ENCODE results near the gene NCDN.

NCDN gene

GRCh38 chr1:35594005-35594760, 36.6 kb downstream of the NCDN start:
- no peak overlapping the region for H3K27ac ChIP-seq (ENCODE audit: low read depth, low read length)
- H3K4me1 ChIP-seq (ENCODE audit: insufficient read depth, low read length): 0 out of 2 replicates have a peak, but pooled peaks cover 2% of the 10 kb centered on the region
- 93% methylated on average over 9 of the region's 9 CpGs for WGBS

DNA sequence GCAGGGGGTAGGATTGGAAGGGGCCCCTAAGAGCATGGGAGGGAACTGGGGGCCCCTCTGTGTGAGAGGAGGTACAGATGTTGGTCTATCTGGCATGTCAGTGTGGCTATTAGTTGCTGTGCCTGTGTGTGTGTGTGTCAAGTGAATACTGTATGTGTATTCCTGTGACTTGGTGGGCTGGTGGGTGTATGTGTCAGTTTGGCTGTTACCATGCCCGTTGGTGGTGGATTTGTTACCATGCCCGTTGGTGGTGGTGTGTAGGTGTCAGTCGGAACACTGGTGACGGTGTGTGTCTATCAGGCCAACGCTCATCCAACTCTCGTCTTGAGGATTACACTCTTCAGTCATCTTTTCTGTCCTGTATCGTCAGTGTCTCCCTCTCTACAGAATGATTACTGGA, 38.1 kb downstream of the NCDN start:
- Histone ChIP-seq H3K9ac (ENCODE audit: low read depth, low read length) (no peak overlapping the region), H3K4me1 (ENCODE audit: insufficient read depth, low read length) (0 out of 2 replicates have a peak, but pooled peaks cover 4% of the 10 kb centered on the region), H3K27ac (ENCODE audit: low read depth, low read length) (no peak overlapping the region), H3K27me3 (ENCODE audit: insufficient read depth, low read length) (no peaks in the 10 kb centered on the region), H3K4me3 (ENCODE audit: low read length) (no peak overlapping the region), H3K9me3 (ENCODE audit: insufficient read depth, low read depth, low read length) (no peaks in the 10 kb centered on the region), H3K36me3 (ENCODE audit: insufficient read depth, low read length) (peaks cover 7% of the 10 kb centered on the region; the same call in 1 of the 2 replicates)
- 93% methylated on average over 7 of the region's 7 CpGs for WGBS

More at GRCh38 chr1:35594005-35594760, 36.6 kb downstream of the NCDN start:
- Histone ChIP-seq H3K27me3 (ENCODE audit: insufficient read depth, low read length) (no peaks in the 10 kb centered on the region), H3K36me3 (ENCODE audit: insufficient read depth, low read length) (no peaks in the 10 kb centered on the region), H3K9ac (ENCODE audit: low read depth, low read length) (no peak overlapping the region), H3K9me3 (ENCODE audit: insufficient read depth, low read depth, low read length) (no peaks in the 10 kb centered on the region), H3K4me3 (ENCODE audit: low read length) (no peak overlapping the region)

GRCh38 chr1:35597870-35598269, 40.3 kb downstream of the NCDN start:
- WGBS: 90% methylated on average over 5 of the region's 5 CpGs
- Histone ChIP-seq H3K27ac (ENCODE audit: low read depth, low read length) (no peak overlapping the region), H3K4me3 (ENCODE audit: low read length) (no peak overlapping the region)

DNA sequence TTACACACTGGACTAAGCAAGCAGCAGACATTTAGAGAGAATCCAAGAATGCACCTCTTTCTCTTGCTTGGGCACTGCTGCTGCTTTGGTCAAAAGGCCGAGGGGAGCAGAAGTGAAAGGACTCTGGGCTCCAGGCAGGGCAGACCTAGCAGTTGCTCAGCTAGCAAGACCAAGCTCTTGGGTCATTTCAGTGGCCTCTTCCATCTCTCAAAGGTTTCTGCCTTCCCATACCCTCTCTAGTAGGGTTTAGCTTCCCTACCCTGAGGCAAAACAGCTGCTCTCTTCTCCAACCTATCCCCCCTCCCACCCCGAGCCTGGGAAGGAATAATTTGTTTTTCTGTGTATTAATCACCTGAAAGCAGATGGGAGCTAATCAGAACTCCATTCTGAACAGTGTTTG, 41.3 kb downstream of the NCDN start:
- no peak overlapping the region for H3K4me3 ChIP-seq (ENCODE audit: low read length)
- WGBS: 90% methylated on average over 1 of the region's 2 CpGs
- no peaks in the 10 kb centered on the region for H3K9me3 ChIP-seq (ENCODE audit: insufficient read depth, low read depth, low read length)
- peaks cover 35% of the 10 kb centered on the region for H3K36me3 ChIP-seq (ENCODE audit: insufficient read depth, low read length)
- H3K27ac ChIP-seq (ENCODE audit: low read depth, low read length): no peak overlapping the region
- no peak overlapping the region for H3K9ac ChIP-seq (ENCODE audit: low read depth, low read length)
- no peaks in the 10 kb centered on the region for H3K27me3 ChIP-seq (ENCODE audit: insufficient read depth, low read length)
- 0 out of 2 replicates have a peak, but pooled peaks cover 4% of the 10 kb centered on the region for H3K4me1 ChIP-seq (ENCODE audit: insufficient read depth, low read length)

More at GRCh38 chr1:35597870-35598269, 40.3 kb downstream of the NCDN start:
- H3K9me3 ChIP-seq (ENCODE audit: insufficient read depth, low read depth, low read length): no peaks in the 10 kb centered on the region
- H3K4me1 ChIP-seq (ENCODE audit: insufficient read depth, low read length): 0 out of 2 replicates have a peak, but pooled peaks cover 4% of the 10 kb centered on the region
- H3K36me3 ChIP-seq (ENCODE audit: insufficient read depth, low read length): peaks cover 25% of the 10 kb centered on the region
- H3K27me3 ChIP-seq (ENCODE audit: insufficient read depth, low read length): no peaks in the 10 kb centered on the region
- H3K9ac ChIP-seq (ENCODE audit: low read depth, low read length): no peak overlapping the region

GRCh38 chr1:35599411-35599810, 41.8 kb downstream of the NCDN start:
- no peaks in the 10 kb centered on the region for H3K9me3 ChIP-seq (ENCODE audit: insufficient read depth, low read depth, low read length)
- peaks cover 40% of the 10 kb centered on the region for H3K36me3 ChIP-seq (ENCODE audit: insufficient read depth, low read length)
- no peak overlapping the region for H3K9ac ChIP-seq (ENCODE audit: low read depth, low read length)
- H3K27me3 ChIP-seq (ENCODE audit: insufficient read depth, low read length): no peaks in the 10 kb centered on the region
- H3K27ac ChIP-seq (ENCODE audit: low read depth, low read length): no peak overlapping the region
- no peak overlapping the region for H3K4me3 ChIP-seq (ENCODE audit: low read length)
- WGBS: 87% methylated on average over 3 of the region's 3 CpGs
- H3K4me1 ChIP-seq (ENCODE audit: insufficient read depth, low read length): 0 out of 2 replicates have a peak, but pooled peaks cover 4% of the 10 kb centered on the region

DNA sequence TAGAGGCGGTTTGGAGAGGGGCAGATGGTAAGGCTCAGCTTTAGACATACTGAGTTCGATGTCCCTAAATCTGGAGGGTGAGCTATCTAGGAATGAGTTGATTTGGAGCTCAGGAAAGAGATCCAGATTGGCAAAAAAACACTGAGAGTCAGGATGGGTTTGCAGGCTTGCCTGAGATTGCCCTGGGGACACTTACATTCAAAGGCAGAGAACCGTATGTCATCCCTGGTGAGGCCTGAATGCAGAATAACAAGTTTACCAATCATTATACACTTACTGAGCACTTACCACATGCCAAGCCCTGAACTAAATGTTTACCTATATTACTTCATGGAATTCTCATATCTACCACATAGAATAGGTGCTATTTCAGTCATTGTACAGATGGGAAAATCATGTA, 43.0 kb downstream of the NCDN start:
- no peaks in the 10 kb centered on the region for H3K27me3 ChIP-seq (ENCODE audit: insufficient read depth, low read length)
- peaks cover 51% of the 10 kb centered on the region for H3K36me3 ChIP-seq (ENCODE audit: insufficient read depth, low read length)
- H3K4me1 ChIP-seq (ENCODE audit: insufficient read depth, low read length): 0 out of 2 replicates have a peak, but pooled peaks cover 4% of the 10 kb centered on the region
- H3K9ac ChIP-seq (ENCODE audit: low read depth, low read length): no peak overlapping the region
- no peak overlapping the region for H3K4me3 ChIP-seq (ENCODE audit: low read length)
- no peaks in the 10 kb centered on the region for H3K9me3 ChIP-seq (ENCODE audit: insufficient read depth, low read depth, low read length)
- 95% methylated on average over 3 of the region's 3 CpGs for WGBS
- no peak overlapping the region for H3K27ac ChIP-seq (ENCODE audit: low read depth, low read length)

DNA sequence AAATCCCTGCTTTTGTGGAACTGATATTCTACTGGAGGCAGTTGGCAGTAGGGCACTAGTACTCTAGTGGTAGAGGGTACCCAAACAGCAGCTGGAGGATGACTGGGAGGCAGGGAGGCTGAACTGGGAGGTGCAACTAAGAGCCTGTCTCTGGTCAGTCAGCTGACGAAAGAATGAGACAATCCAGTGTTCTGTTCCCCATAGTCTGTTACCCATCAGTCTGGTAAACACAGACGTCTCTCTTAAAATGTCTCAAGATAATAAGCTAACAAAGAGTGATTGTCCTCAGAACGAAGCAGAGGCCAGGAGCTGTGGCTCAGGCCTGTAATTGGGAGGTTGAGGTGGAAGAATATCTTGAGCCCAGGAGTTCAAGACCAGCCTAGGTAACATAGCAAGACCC, 45.9 kb downstream of the NCDN start:
- H3K27me3 ChIP-seq (ENCODE audit: insufficient read depth, low read length): no peaks in the 10 kb centered on the region
- no peaks in the 10 kb centered on the region for H3K9me3 ChIP-seq (ENCODE audit: insufficient read depth, low read depth, low read length)
- H3K4me3 ChIP-seq (ENCODE audit: low read length): no peak overlapping the region
- no peak overlapping the region for H3K27ac ChIP-seq (ENCODE audit: low read depth, low read length)
- H3K9ac ChIP-seq (ENCODE audit: low read depth, low read length): no peak overlapping the region
- H3K36me3 ChIP-seq (ENCODE audit: insufficient read depth, low read length): peaks cover 79% of the 10 kb centered on the region
- 89% methylated on average over 3 of the region's 3 CpGs for WGBS
- H3K4me1 ChIP-seq (ENCODE audit: insufficient read depth, low read length): peaks cover 13% of the 10 kb centered on the region; the same call in 1 of the 2 replicates

DNA sequence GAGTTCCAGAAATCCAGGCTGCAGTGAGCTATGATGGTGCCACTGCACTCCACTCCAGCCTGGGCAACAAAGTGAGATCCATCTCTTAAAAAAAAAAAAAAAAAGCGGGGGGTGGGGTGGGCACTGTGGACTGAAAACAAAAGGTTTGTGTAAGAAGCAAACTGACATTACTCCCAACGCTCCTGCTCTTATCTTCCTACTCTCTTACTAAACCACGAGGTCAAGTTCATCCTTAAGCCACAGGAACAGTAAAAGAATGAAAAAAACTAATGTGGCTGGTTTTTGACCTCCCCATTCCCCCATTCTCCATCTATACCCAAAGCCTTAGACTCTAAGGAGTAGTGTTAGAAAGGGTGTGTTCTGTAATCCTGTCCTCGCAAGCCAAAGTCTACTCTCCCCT, 46.3 kb downstream of the NCDN start:
- peaks cover 84% of the 10 kb centered on the region for H3K36me3 ChIP-seq (ENCODE audit: insufficient read depth, low read length)
- H3K9me3 ChIP-seq (ENCODE audit: insufficient read depth, low read depth, low read length): no peaks in the 10 kb centered on the region
- H3K27ac ChIP-seq (ENCODE audit: low read depth, low read length): no peak overlapping the region
- H3K4me3 ChIP-seq (ENCODE audit: low read length): no peak overlapping the region
- H3K9ac ChIP-seq (ENCODE audit: low read depth, low read length): no peak overlapping the region
- H3K27me3 ChIP-seq (ENCODE audit: insufficient read depth, low read length): no peaks in the 10 kb centered on the region
- WGBS: no CpG with 5 or more reads among the region's 4 CpGs
- peaks cover 13% of the 10 kb centered on the region; the same call in 1 of the 2 replicates for H3K4me1 ChIP-seq (ENCODE audit: insufficient read depth, low read length)

- H3K4me1 ChIP-seq (ENCODE audit: insufficient read depth, low read length): peaks cover 9% of the 10 kb centered on the region; the same call in 1 of the 2 replicates
- H3K27me3 ChIP-seq (ENCODE audit: insufficient read depth, low read length): no peaks in the 10 kb centered on the region
- H3K9ac ChIP-seq (ENCODE audit: low read depth, low read length): no peak overlapping the region
- H3K36me3 ChIP-seq (ENCODE audit: insufficient read depth, low read length): peaks cover 94% of the 10 kb centered on the region
- H3K27ac ChIP-seq (ENCODE audit: low read depth, low read length): no peak overlapping the region
- H3K4me3 ChIP-seq (ENCODE audit: low read length): no peak overlapping the region
- no peaks in the 10 kb centered on the region for H3K9me3 ChIP-seq (ENCODE audit: insufficient read depth, low read depth, low read length)
- 82% methylated on average over 6 of the region's 6 CpGs for WGBS
Measured at GRCh38 chr1:35605071-35605866, 47.7 kb downstream of the NCDN start.

DNA sequence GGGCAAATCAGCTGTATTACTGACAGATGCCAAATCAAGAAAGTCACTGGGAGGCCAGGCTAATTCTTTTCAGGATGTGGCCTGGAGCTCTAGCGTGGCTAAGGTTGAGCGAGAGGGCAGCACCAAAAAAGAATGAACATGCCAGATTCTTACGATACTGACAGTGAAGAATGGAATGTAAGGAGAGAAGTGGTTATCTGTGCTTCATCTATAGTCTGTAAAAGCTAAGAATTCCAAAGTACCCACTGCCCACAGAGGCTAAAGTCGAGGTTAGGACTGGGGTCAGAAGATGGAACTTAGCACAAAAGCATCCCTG, 48.2 kb downstream of the NCDN start:
- no peaks in the 10 kb centered on the region for H3K27me3 ChIP-seq (ENCODE audit: insufficient read depth, low read length)
- no peaks in the 10 kb centered on the region for H3K9me3 ChIP-seq (ENCODE audit: insufficient read depth, low read depth, low read length)
- peaks cover 9% of the 10 kb centered on the region; the same call in 1 of the 2 replicates for H3K4me1 ChIP-seq (ENCODE audit: insufficient read depth, low read length)
- no peak overlapping the region for H3K27ac ChIP-seq (ENCODE audit: low read depth, low read length)
- WGBS: 86% methylated on average over 4 of the region's 4 CpGs
- peaks cover 91% of the 10 kb centered on the region for H3K36me3 ChIP-seq (ENCODE audit: insufficient read depth, low read length)
- no peak overlapping the region for H3K9ac ChIP-seq (ENCODE audit: low read depth, low read length)
- no peak overlapping the region for H3K4me3 ChIP-seq (ENCODE audit: low read length)

- Histone ChIP-seq H3K4me1 (ENCODE audit: insufficient read depth, low read length) (no peaks in the 10 kb centered on the region), H3K9me3 (ENCODE audit: insufficient read depth, low read depth, low read length) (no peaks in the 10 kb centered on the region), H3K27me3 (ENCODE audit: insufficient read depth, low read length) (no peaks in the 10 kb centered on the region), H3K4me3 (ENCODE audit: low read length) (no peak overlapping the region), H3K9ac (ENCODE audit: low read depth, low read length) (no peak overlapping the region), H3K27ac (ENCODE audit: low read depth, low read length) (no peak overlapping the region), H3K36me3 (ENCODE audit: insufficient read depth, low read length) (peaks cover 91% of the 10 kb centered on the region)
- WGBS: 94% methylated on average over 7 of the region's 7 CpGs
Measured at GRCh38 chr1:35611655-35612054, 54.1 kb downstream of the NCDN start.
